DOHH2 (cell line): ENCODE measurements around the gene DENND1A.

Experiments
- H3F3A ChIP-seq: fragments of 200-600 bp; sonication (generic), shearing (Covaris generic); 2 replicates; pipeline ENCODE4 v1.6.0; 2016; ENCODE audit warnings: antibody characterized with exemption, mild to moderate bottlenecking; ENCODE audit not compliant: control insufficient read depth, insufficient read depth
- H3K27ac ChIP-seq: fragments of 200-600 bp; sonication (generic); 2 replicates; pipeline ENCODE4 v1.5.1; 2014; ENCODE audit warnings: low read depth, mild to moderate bottlenecking, low read length, moderate library complexity
- H3K27me3 ChIP-seq: fragments of 200-600 bp; sonication (generic); 2 replicates; pipeline ENCODE4 v1.6.1; 2014; ENCODE audit warnings: mild to moderate bottlenecking, low read length, mixed read lengths; ENCODE audit not compliant: control insufficient read depth
- H3K36me3 ChIP-seq: fragments of 200-600 bp; sonication (generic); 2 replicates; pipeline ENCODE4 v1.6.1; 2014; ENCODE audit warnings: mild to moderate bottlenecking, low read length, moderate library complexity, mixed read lengths; ENCODE audit not compliant: control insufficient read depth
- H3K4me1 ChIP-seq: fragments of 200-600 bp; sonication (generic); 2 replicates; pipeline ENCODE4 v1.6.1; 2014; ENCODE audit warnings: mild to moderate bottlenecking, low read length, mixed read lengths; ENCODE audit not compliant: control insufficient read depth
- H3K4me2 ChIP-seq: fragments of 200-600 bp; sonication (generic); 2 replicates; pipeline ENCODE4 v1.6.0; 2014; ENCODE audit warnings: mild to moderate bottlenecking, low read length, moderate library complexity
- H3K4me3 ChIP-seq: fragments of 200-600 bp; sonication (generic); 2 replicates; pipeline ENCODE4 v1.5.1; 2014; ENCODE audit warnings: mild to moderate bottlenecking, low read length, mixed read lengths
- H3K79me2 ChIP-seq: fragments of 200-600 bp; sonication (generic); 2 replicates; pipeline ENCODE4 v1.6.1; 2014; ENCODE audit warnings: mild to moderate bottlenecking, low read length, mixed read lengths; ENCODE audit not compliant: control insufficient read depth
- H3K9me2 ChIP-seq: fragments of 200-600 bp; sonication (generic); replicated peaks from 2 replicates; pipeline ENCODE4 v1.6.1; 2014; ENCODE audit warnings: mild to moderate bottlenecking, low read length, mixed read lengths; ENCODE audit not compliant: control insufficient read depth
- H3K9me3 ChIP-seq: fragments of 200-600 bp; sonication (generic); 2 replicates; pipeline ENCODE4 v1.6.1; 2014; ENCODE audit warnings: antibody characterized with exemption, low read length, mixed read lengths; ENCODE audit not compliant: control insufficient read depth, insufficient read depth
- H4K20me1 ChIP-seq: fragments of 200-600 bp; sonication (generic); 2 replicates; pipeline ENCODE4 v1.6.0; 2014; ENCODE audit warnings: low read depth, mild to moderate bottlenecking, antibody characterized with exemption, low read length, moderate library complexity; ENCODE audit not compliant: control insufficient read depth, insufficient read depth
- CTCF ChIP-seq: fragments of 200-600 bp; sonication (generic); IDR thresholded peaks from one replicate; pipeline ENCODE4 v1.5.1; 2014; ENCODE audit warnings: antibody characterized with exemption, mild to moderate bottlenecking, low read depth, low read length; ENCODE audit not compliant: poor library complexity, severe bottlenecking
- EZH2phosphoT487 ChIP-seq: fragments of 200-600 bp; sonication (generic); IDR thresholded peaks from 2 replicates; pipeline ENCODE4 v1.6.1; 2017; ENCODE audit warnings: borderline replicate concordance, mild to moderate bottlenecking, antibody characterized with exemption, low read length, moderate library complexity, mixed read lengths

The DENND1A gene

GRCh38 chr9:123568691-123569688 is 360.9 kb downstream of the DENND1A start:
- H3K27me3 ChIP-seq = no peaks in the 10 kb centered on the region
- H3F3A ChIP-seq = no peaks in the 10 kb centered on the region
- TF ChIP-seq EZH2phosphoT487 (no peak), CTCF (no peak)
- no peaks in the 10 kb centered on the region for H3K36me3 ChIP-seq
- no peaks in the 10 kb centered on the region for H3K79me2 ChIP-seq
- no peak overlapping the region for H3K4me2 ChIP-seq
- H3K27ac ChIP-seq = no peak overlapping the region
- H3K9me3 ChIP-seq = no peaks in the 10 kb centered on the region
- no peaks in the 10 kb centered on the region for H4K20me1 ChIP-seq
- no peak overlapping the region for H3K4me3 ChIP-seq
- 0 out of 2 replicates have a peak, but pooled peaks cover 3% of the 10 kb centered on the region for H3K4me1 ChIP-seq
- H3K9me2 ChIP-seq = no peaks in the 10 kb centered on the region

GRCh38 chr9:123567013-123567412 is 362.9 kb downstream of the DENND1A start:
- Histone ChIP-seq H3K4me1 (no peaks in the 10 kb centered on the region), H3K4me3 (no peak overlapping the region), H4K20me1 (no peaks in the 10 kb centered on the region), H3K27me3 (no peaks in the 10 kb centered on the region), H3K36me3 (no peaks in the 10 kb centered on the region), H3K9me2 (no peaks in the 10 kb centered on the region), H3K9me3 (no peaks in the 10 kb centered on the region), H3F3A (no peaks in the 10 kb centered on the region), H3K4me2 (no peak overlapping the region), H3K27ac (no peak overlapping the region), H3K79me2 (no peaks in the 10 kb centered on the region)
- TF ChIP-seq EZH2phosphoT487 (no peak), CTCF (no peak)

GRCh38 chr9:123564652-123565051 is 365.3 kb downstream of the DENND1A start:
- Histone ChIP-seq H3K4me1 (no peaks in the 10 kb centered on the region), H3K4me3 (no peak overlapping the region), H3K9me3 (no peaks in the 10 kb centered on the region), H3F3A (no peaks in the 10 kb centered on the region), H4K20me1 (no peaks in the 10 kb centered on the region), H3K27ac (no peak overlapping the region), H3K27me3 (no peaks in the 10 kb centered on the region), H3K9me2 (no peaks in the 10 kb centered on the region), H3K79me2 (no peaks in the 10 kb centered on the region), H3K36me3 (no peaks in the 10 kb centered on the region), H3K4me2 (no peak overlapping the region)
- TF ChIP-seq EZH2phosphoT487 (no peak), CTCF (no peak)
